Fibroblast of lung (primary cell): ENCODE results near the gene GPC6.

Experiments
- EZH2 ChIP-seq: IDR thresholded peaks from 2 replicates; pipeline ENCODE4 v1.5.1; 2012; ENCODE audit warnings: low read length, control low read depth, mild to moderate bottlenecking; ENCODE audit errors: missing control alignments
- TF ChIP-seq, protein P1 (sequence below), 2 donors: IDR thresholded peaks in 1 of 2; conservative IDR thresholded peaks in 1 of 2; 1 replicate in 1 of 2; 2 replicates in 1 of 2; pipeline ENCODE4 v1.5.1; 2011 to 2012; ENCODE audit warnings: low read length in 2 of 2, control low read depth in 1 of 2, inconsistent platforms in 1 of 2, low read depth in 1 of 2, mild to moderate bottlenecking in 1 of 2

DNA sequence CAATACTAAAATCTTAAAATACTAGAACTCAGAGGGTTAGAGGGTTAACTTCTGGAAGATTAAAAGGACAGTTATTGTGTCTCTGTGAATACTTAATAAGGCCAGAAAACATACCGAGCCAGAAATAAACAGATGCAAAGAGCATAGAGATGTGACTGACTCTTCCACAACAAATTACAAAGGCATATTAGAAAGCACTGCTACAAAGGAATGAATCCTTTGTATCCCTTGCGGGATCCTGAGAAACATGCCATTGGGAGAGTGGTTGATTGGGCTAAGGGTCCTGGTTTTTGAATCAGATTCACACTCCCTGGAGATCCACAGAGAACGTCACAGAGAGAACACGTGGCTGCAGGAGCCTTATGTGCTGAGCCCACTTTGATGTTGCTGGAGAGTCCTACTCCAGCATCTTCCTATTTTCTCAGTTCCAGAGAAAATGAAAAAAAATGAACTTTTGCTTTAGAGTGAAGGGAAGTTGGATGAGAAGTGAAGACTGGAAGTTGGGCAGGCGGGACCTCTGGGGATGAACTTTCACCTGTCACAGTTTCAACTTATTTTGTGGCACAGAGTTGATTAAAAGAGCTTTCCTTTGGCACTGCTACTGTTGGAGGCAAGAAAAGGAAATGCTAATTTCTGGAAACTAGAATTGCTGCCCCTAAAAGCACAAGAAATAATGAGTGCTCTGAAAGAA, 943.0 kb downstream of the GPC6 start:
- TF ChIP-seq, protein P1, sequence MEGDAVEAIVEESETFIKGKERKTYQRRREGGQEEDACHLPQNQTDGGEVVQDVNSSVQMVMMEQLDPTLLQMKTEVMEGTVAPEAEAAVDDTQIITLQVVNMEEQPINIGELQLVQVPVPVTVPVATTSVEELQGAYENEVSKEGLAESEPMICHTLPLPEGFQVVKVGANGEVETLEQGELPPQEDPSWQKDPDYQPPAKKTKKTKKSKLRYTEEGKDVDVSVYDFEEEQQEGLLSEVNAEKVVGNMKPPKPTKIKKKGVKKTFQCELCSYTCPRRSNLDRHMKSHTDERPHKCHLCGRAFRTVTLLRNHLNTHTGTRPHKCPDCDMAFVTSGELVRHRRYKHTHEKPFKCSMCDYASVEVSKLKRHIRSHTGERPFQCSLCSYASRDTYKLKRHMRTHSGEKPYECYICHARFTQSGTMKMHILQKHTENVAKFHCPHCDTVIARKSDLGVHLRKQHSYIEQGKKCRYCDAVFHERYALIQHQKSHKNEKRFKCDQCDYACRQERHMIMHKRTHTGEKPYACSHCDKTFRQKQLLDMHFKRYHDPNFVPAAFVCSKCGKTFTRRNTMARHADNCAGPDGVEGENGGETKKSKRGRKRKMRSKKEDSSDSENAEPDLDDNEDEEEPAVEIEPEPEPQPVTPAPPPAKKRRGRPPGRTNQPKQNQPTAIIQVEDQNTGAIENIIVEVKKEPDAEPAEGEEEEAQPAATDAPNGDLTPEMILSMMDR (conservative IDR thresholded peaks at IDR 0.05 in 1 of 2, IDR thresholded peaks at IDR 0.05 in 1 of 2; ENCODE audit: low read depth in 1 of 2, low read length in 2 of 2): no peak
- TF ChIP-seq EZH2: no peak
